Kidney (tissue), 14 donors: ENCODE data around the gene ACO2. TPM values are rescaled to one million over a fixed set of nuclear protein-coding genes. Genes with fewer than 3 reads are reported as not detected.

Experiments used
- DNase-seq, 5 donors: peaks; one replicate each; pipeline ENCODE4 v3.0.0-alpha.2; 2013 to 2020
- FAIRE-seq: peaks from 2 replicates; lab custom pipeline; 2012; peaks lifted over from hg19 to GRCh38; lab: Jason Lieb, UNC
- H3K27ac ChIP-seq, 2 donors: one replicate each; pipeline ENCODE4 v1.7.0; 2013; ENCODE audit warnings: low read depth in 2 of 2, low read length in 2 of 2, inconsistent platforms in 1 of 2
- H3K27me3 ChIP-seq: one replicate; pipeline ENCODE4 v1.7.1; 2013; ENCODE audit warnings: low read length, inconsistent platforms; ENCODE audit not compliant: control insufficient read depth, insufficient read depth
- H3K36me3 ChIP-seq, 3 donors: one replicate each; pipeline versions ENCODE4 v1.7.0 to v1.7.1; 2013; ENCODE audit warnings: low read length in 3 of 3, control low read depth in 1 of 3, inconsistent platforms in 1 of 3; ENCODE audit not compliant: insufficient read depth in 3 of 3, control insufficient read depth in 2 of 3
- H3K4me1 ChIP-seq, 3 donors: one replicate each; pipeline versions ENCODE4 v1.7.0 to v1.7.1; 2013; ENCODE audit warnings: low read length in 3 of 3, inconsistent platforms in 1 of 3, low read depth in 1 of 3; ENCODE audit not compliant: control insufficient read depth in 2 of 3, insufficient read depth in 2 of 3
- H3K4me3 ChIP-seq, 3 donors: one replicate each; pipeline versions ENCODE4 v1.7.0 to v1.8.1; 2013; ENCODE audit warnings: low read length in 3 of 3, control low read depth in 1 of 3, inconsistent platforms in 1 of 3
- H3K9ac ChIP-seq, 3 donors: one replicate each; pipeline versions ENCODE4 v1.7.0 to v1.7.1; 2013; ENCODE audit warnings: low read length in 3 of 3, control low read depth in 1 of 3, inconsistent platforms in 1 of 3
- H3K9me3 ChIP-seq, 3 donors: one replicate each; pipeline versions ENCODE4 v1.7.0 to v1.7.1; 2013; ENCODE audit warnings: low read length in 3 of 3, control low read depth in 1 of 3, inconsistent platforms in 1 of 3; ENCODE audit not compliant: control insufficient read depth in 2 of 3, insufficient read depth in 1 of 3
- intact Hi-C: fragments of 100-400 bp; cut with DNase I; formaldehyde crosslinking; loops from one replicate; pipeline ENCODE4 v1.11.1; 2022
- polyA plus RNA-seq: library from polyadenylated mRNA; stranded (reverse); fragments of 350-450 nt; fragmentation: Illumina TruSeq; extraction: RNeasy Lipid Tissue Mini Kit (QIAGEN cat#74804); gene quantifications from one replicate; pipeline ENCODE4 v1.2.3, GENCODE V29; 2014; ENCODE audit warnings: low read depth, low replicate concordance; ENCODE audit not compliant: insufficient read depth
- total RNA-seq: library from RNA; stranded (reverse); fragmentation: NEBNext Ultra II Directional; extraction: Animal tissue kit (Norgen Biotek cat#: 25700); gene quantifications from one replicate; pipeline ENCODE4 v1.2.1, GENCODE V29; 2021
- TF ChIP-seq, protein P1 (sequence below): IDR thresholded peaks from 3 replicates; pipeline ENCODE4 v1.5.1; 2012; ENCODE audit warnings: mild to moderate bottlenecking, moderate library complexity, borderline replicate concordance; ENCODE audit not compliant: insufficient read depth; ENCODE audit errors: extremely low read depth
- donor health status: control.
- donor health status: control.
- donor health status: control.
- donor health status: control.
- donor health status: control.
- donor health status: DM: yes; HTN: yes; CAD: no.
- donor health status: Normal renal cell carcinoma (clear cell type).

Gene ACO2
- total and polyA plus RNA-seq, 2 donors from 2014 or later: 119 to 262 TPM

GRCh38 chr22:41478891-41479521 is 10.1 kb downstream of the ACO2 start:
- no peak overlapping the region for H3K9ac ChIP-seq

GRCh38 chr22:41479671-41480396 is 10.9 kb downstream of the ACO2 start:
- FAIRE-seq (no peak), DNase-seq (no peak)
- peak overlapping the region in 1 of 2 donors; percentile 24 for H3K27ac ChIP-seq
- peaks cover 0 to 6% (median 0%) of the 10 kb centered on the region in 3 donors for H3K36me3 ChIP-seq
- H3K9ac ChIP-seq: no peak overlapping the region
- no peak overlapping the region for H3K4me3 ChIP-seq
- peaks cover 0 to 47% (median 40%) of the 10 kb centered on the region in 3 donors for H3K4me1 ChIP-seq
- H3K9me3 ChIP-seq: no peaks in the 10 kb centered on the region
- intact Hi-C loops: no loop called here
- H3K27me3 ChIP-seq: no peaks in the 10 kb centered on the region
- TF ChIP-seq, protein P1, sequence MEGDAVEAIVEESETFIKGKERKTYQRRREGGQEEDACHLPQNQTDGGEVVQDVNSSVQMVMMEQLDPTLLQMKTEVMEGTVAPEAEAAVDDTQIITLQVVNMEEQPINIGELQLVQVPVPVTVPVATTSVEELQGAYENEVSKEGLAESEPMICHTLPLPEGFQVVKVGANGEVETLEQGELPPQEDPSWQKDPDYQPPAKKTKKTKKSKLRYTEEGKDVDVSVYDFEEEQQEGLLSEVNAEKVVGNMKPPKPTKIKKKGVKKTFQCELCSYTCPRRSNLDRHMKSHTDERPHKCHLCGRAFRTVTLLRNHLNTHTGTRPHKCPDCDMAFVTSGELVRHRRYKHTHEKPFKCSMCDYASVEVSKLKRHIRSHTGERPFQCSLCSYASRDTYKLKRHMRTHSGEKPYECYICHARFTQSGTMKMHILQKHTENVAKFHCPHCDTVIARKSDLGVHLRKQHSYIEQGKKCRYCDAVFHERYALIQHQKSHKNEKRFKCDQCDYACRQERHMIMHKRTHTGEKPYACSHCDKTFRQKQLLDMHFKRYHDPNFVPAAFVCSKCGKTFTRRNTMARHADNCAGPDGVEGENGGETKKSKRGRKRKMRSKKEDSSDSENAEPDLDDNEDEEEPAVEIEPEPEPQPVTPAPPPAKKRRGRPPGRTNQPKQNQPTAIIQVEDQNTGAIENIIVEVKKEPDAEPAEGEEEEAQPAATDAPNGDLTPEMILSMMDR: no peak

More at GRCh38 chr22:41478891-41479521, 10.1 kb downstream of the ACO2 start:
- Histone ChIP-seq H3K27ac (no peak overlapping the region), H3K4me1 (peaks cover 0 to 47% (median 40%) of the 10 kb centered on the region in 3 donors), H3K9me3 (no peaks in the 10 kb centered on the region), H3K27me3 (no peaks in the 10 kb centered on the region), H3K36me3 (peaks cover 0 to 6% (median 0%) of the 10 kb centered on the region in 3 donors), H3K4me3 (no peak overlapping the region)
- intact Hi-C loops: no loop called here
- FAIRE-seq (no peak), DNase-seq (no peak)
- TF ChIP-seq, protein P1: no peak

DNA sequence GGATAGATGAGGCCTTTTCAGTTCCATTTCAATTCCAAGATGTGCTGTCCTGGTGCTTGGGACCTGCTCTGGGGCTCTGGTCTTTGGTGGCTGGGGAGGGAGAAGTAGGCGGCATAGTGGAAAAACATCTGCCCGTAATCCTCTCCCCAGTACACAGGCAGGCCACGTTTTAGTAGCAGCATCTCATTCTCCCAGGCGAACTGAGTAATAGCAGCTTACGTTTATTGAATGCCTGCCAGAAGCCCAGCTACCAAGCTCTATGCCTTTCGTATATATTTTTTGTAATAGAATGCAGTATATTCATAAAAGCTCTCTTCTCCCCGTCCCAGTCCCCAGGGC is 11.4 kb downstream of the ACO2 start:
- Histone ChIP-seq H3K9me3 (no peaks in the 10 kb centered on the region), H3K9ac (no peak overlapping the region), H3K27me3 (no peaks in the 10 kb centered on the region), H3K27ac (peak overlapping the region in 1 of 2 donors; percentile 24), H3K4me3 (no peak overlapping the region), H3K4me1 (peaks cover 0 to 44% (median 41%) of the 10 kb centered on the region in 3 donors), H3K36me3 (peaks cover 0 to 6% (median 0%) of the 10 kb centered on the region in 3 donors)
- FAIRE-seq (no peak), DNase-seq (no peak)
- intact Hi-C loops: no loop called here
- TF ChIP-seq, protein P1: no peak
